GM18868 (cell line): ENCODE results near the gene MPPED1.

Experiments used
- ATAC-seq: cut with Tn5 transposase; IDR thresholded peaks from one replicate; pipeline ENCODE4 v1.9.1; 2021; ENCODE audit warnings: mild to moderate bottlenecking, moderate library complexity; ENCODE audit not compliant: unreplicated experiment

The MPPED1 gene

GRCh38 chr22:43491177-43491576 is 79.4 kb downstream of the MPPED1 start:
- ATAC-seq: no peak

- ATAC-seq: no peak
Observed at GRCh38 chr22:43491737-43492136, 79.9 kb downstream of the MPPED1 start.

- ATAC-seq: no peak
Observed at GRCh38 chr22:43493297-43493696, 81.5 kb downstream of the MPPED1 start.

- no peak for ATAC-seq
Observed at GRCh38 chr22:43497956-43498855, 86.4 kb downstream of the MPPED1 start.

- ATAC-seq: no peak
Observed at GRCh38 chr22:43498856-43499253, 87.0 kb downstream of the MPPED1 start.

GRCh38 chr22:43500792-43501785 is 89.3 kb downstream of the MPPED1 start:
- ATAC-seq: no peak

- no peak for ATAC-seq
Observed at GRCh38 chr22:43501878-43502277, 90.1 kb downstream of the MPPED1 start.

GRCh38 chr22:43502306-43502874 is 90.6 kb downstream of the MPPED1 start:
- ATAC-seq: no peak

GRCh38 chr22:43504068-43504467 is 92.3 kb downstream of the MPPED1 start:
- no peak for ATAC-seq

- ATAC-seq: no peak
Observed at GRCh38 chr22:43504666-43505261, 93.0 kb downstream of the MPPED1 start.

- ATAC-seq: no peak
Observed at GRCh38 chr22:43505423-43505822, 93.6 kb downstream of the MPPED1 start.

- no peak for ATAC-seq
Observed at GRCh38 chr22:43505896-43506295, 94.1 kb downstream of the MPPED1 start.

- ATAC-seq: no peak
Observed at GRCh38 chr22:43506487-43506886, 94.7 kb downstream of the MPPED1 start.

GRCh38 chr22:43507235-43507634 is 95.4 kb downstream of the MPPED1 start:
- no peak for ATAC-seq

- ATAC-seq: no peak
Observed at GRCh38 chr22:43508489-43508888, 96.7 kb downstream of the MPPED1 start.

- no peak for ATAC-seq
Observed at GRCh38 chr22:43509337-43509736, 97.5 kb downstream of the MPPED1 start.

GRCh38 chr22:43510281-43511070 is 98.7 kb downstream of the MPPED1 start:
- no peak for ATAC-seq

- no peak for ATAC-seq
Observed at GRCh38 chr22:43511276-43511910, 99.6 kb downstream of the MPPED1 start.

- no peak for ATAC-seq
Observed at GRCh38 chr22:43512279-43512678, 100.5 kb downstream of the MPPED1 start.
